Measurements from ENCODE around the gene CTNNA2.

Gene CTNNA2

GRCh38 chr2:79740879-79741443, 228.1 kb downstream of the CTNNA2 start:
- TF ChIP-seq ZFX (IDR thresholded peaks at IDR 0.05; ENCODE audit: borderline replicate concordance) (no peak), CTCF (IDR thresholded peaks at IDR 0.05) (no peak)
- no peak overlapping the region for H3K27ac ChIP-seq

- no peak for TF ChIP-seq CTCF (IDR thresholded peaks at IDR 0.05)
- TF ChIP-seq ZFX (IDR thresholded peaks at IDR 0.05; ENCODE audit: borderline replicate concordance) = no peak
These were observed 237.5 kb downstream of the CTNNA2 start for GRCh38 chr2:79750321-79750720.

GRCh38 chr2:79757526-79757925, 244.7 kb downstream of the CTNNA2 start:
- no peak for TF ChIP-seq CTCF (IDR thresholded peaks at IDR 0.05)
- TF ChIP-seq ZFX (IDR thresholded peaks at IDR 0.05; ENCODE audit: borderline replicate concordance) = no peak
- H3K27ac ChIP-seq = no peak overlapping the region

More at GRCh38 chr2:79750321-79750720, 237.5 kb downstream of the CTNNA2 start:
- H3K27ac ChIP-seq = no peak overlapping the region

- H3K27ac ChIP-seq = no peak overlapping the region
- no peak for TF ChIP-seq ZFX (IDR thresholded peaks at IDR 0.05; ENCODE audit: borderline replicate concordance)
- TF ChIP-seq CTCF (IDR thresholded peaks at IDR 0.05) = no peak
These were observed 245.2 kb downstream of the CTNNA2 start for GRCh38 chr2:79758042-79758441.

- TF ChIP-seq CTCF (IDR thresholded peaks at IDR 0.05) = no peak
- no peak for TF ChIP-seq ZFX (IDR thresholded peaks at IDR 0.05; ENCODE audit: borderline replicate concordance)
- no peak overlapping the region for H3K27ac ChIP-seq
These were observed 246.0 kb downstream of the CTNNA2 start for GRCh38 chr2:79758749-79759282.

- TF ChIP-seq ZFX (IDR thresholded peaks at IDR 0.05; ENCODE audit: borderline replicate concordance) (no peak), CTCF (IDR thresholded peaks at IDR 0.05) (no peak)
- no peak overlapping the region for H3K27ac ChIP-seq
These were observed 258.1 kb downstream of the CTNNA2 start for GRCh38 chr2:79770926-79771325.

- TF ChIP-seq ZFX (IDR thresholded peaks at IDR 0.05; ENCODE audit: borderline replicate concordance) = no peak
- H3K27ac ChIP-seq = no peak overlapping the region
These were observed 258.6 kb downstream of the CTNNA2 start for GRCh38 chr2:79771493-79771892.

GRCh38 chr2:79774016-79774415, 261.2 kb downstream of the CTNNA2 start:
- H3K27ac ChIP-seq = no peak overlapping the region
- TF ChIP-seq ZFX (IDR thresholded peaks at IDR 0.05; ENCODE audit: borderline replicate concordance) (no peak), CTCF (IDR thresholded peaks at IDR 0.05) (no peak)

All from 22Rv1 (cell line).